DOHH2 (cell line): ENCODE data around the gene OR2A25.

Source experiments
- CTCF ChIP-seq: fragments of 200-600 bp; sonication (generic); IDR thresholded peaks from one replicate; pipeline ENCODE4 v1.5.1; 2014; ENCODE audit warnings: antibody characterized with exemption, mild to moderate bottlenecking, low read depth, low read length; ENCODE audit not compliant: poor library complexity, severe bottlenecking
- EZH2phosphoT487 ChIP-seq: fragments of 200-600 bp; sonication (generic); IDR thresholded peaks from 2 replicates; pipeline ENCODE4 v1.6.1; 2017; ENCODE audit warnings: borderline replicate concordance, mild to moderate bottlenecking, antibody characterized with exemption, low read length, moderate library complexity, mixed read lengths

- TF ChIP-seq CTCF (no peak), EZH2phosphoT487 (no peak)
These were observed 42.5 kb upstream of the OR2A25 start for GRCh38 chr7:144027070-144027469.
